GM20431 (cell line): Measurements from ENCODE around the gene ATL1.

Source experiments
- in situ Hi-C: fragments of 300-500 bp; cut with MseI, MboI; formaldehyde crosslinking; loops from one replicate; pipeline ENCODE4 v1.15.0; 2020; ENCODE audit warnings: low sequenced_read_pairs; ENCODE audit not compliant: unreplicated experiment

ATL1 gene

GRCh38 chr14:50675597-50675996 lies 115.7 kb downstream of the ATL1 start:
- in situ Hi-C loops = no loop called here

- in situ Hi-C loops = no loop called here
These were observed 117.0 kb downstream of the ATL1 start for GRCh38 chr14:50676814-50677516.

GRCh38 chr14:50677527-50678063 lies 117.7 kb downstream of the ATL1 start:
- in situ Hi-C loops = no loop called here

- in situ Hi-C loops = no loop called here
These were observed 118.2 kb downstream of the ATL1 start for GRCh38 chr14:50678163-50678562.

GRCh38 chr14:50679674-50680073 lies 119.7 kb downstream of the ATL1 start:
- in situ Hi-C loops = no loop called here
